ENCODE results near the gene GPR183. TPM values are rescaled to one million over a fixed set of nuclear protein-coding genes. Genes with fewer than 3 reads are reported as not detected.

GPR183 gene
- polyA plus RNA-seq, 1 experiment: 0.31 TPM

- H3K36me3 ChIP-seq (ENCODE audit: control insufficient read depth, insufficient read depth, low read length): 0 out of 2 replicates have a peak, but pooled peaks cover 1% of the 10 kb centered on the region
- TF ChIP-seq CTCF (IDR thresholded peaks at IDR 0.05; ENCODE audit: insufficient read depth, low read depth, low read length): no peak
- H3K4me3 ChIP-seq (ENCODE audit: low read depth, low read length): no peak overlapping the region
- H3K27me3 ChIP-seq (ENCODE audit: control insufficient read depth, insufficient read depth, low read length): no peaks in the 10 kb centered on the region
- DNase-seq (ENCODE audit: low read depth): no peak
- ChIA-PET CTCF (interaction anchor here (2.0 to 2.7 kb wide), 3 partner anchors 8 to 84 kb away, joined by 7 to 12 read pairs (median 7); no protein-coding TSS in a partner anchor), POLR2A (no interaction called here)
Measured at GRCh38 chr13:99261059-99261458, 46.1 kb downstream of the GPR183 start.

GRCh38 chr13:99260216-99260615 lies 47.0 kb downstream of the GPR183 start:
- no peaks in the 10 kb centered on the region for H3K27me3 ChIP-seq (ENCODE audit: control insufficient read depth, insufficient read depth, low read length)
- TF ChIP-seq CTCF (IDR thresholded peaks at IDR 0.05; ENCODE audit: insufficient read depth, low read depth, low read length): no peak
- CTCF ChIA-PET: interaction anchor here (0.7 to 2.7 kb wide), 6 partner anchors 9 to 177 kb away, joined by 3 to 12 read pairs (median 7); partner anchors contain the start of gene UBAC2
- no peak overlapping the region for H3K4me3 ChIP-seq (ENCODE audit: low read depth, low read length)
- POLR2A ChIA-PET: no interaction called here
- DNase-seq (ENCODE audit: low read depth): no peak
- 0 out of 2 replicates have a peak, but pooled peaks cover 1% of the 10 kb centered on the region for H3K36me3 ChIP-seq (ENCODE audit: control insufficient read depth, insufficient read depth, low read length)

GRCh38 chr13:99258946-99259345 lies 48.3 kb downstream of the GPR183 start:
- DNase-seq (ENCODE audit: low read depth): no peak
- ChIA-PET CTCF (interaction anchor here (0.8 to 2.7 kb wide), 7 partner anchors 11 to 85 kb away, joined by 3 to 12 read pairs (median 7); partner anchors contain the start of gene UBAC2), POLR2A (no interaction called here)
- no peak for TF ChIP-seq CTCF (IDR thresholded peaks at IDR 0.05; ENCODE audit: insufficient read depth, low read depth, low read length)
- Histone ChIP-seq H3K27me3 (ENCODE audit: control insufficient read depth, insufficient read depth, low read length) (no peaks in the 10 kb centered on the region), H3K4me3 (ENCODE audit: low read depth, low read length) (no peak overlapping the region), H3K36me3 (ENCODE audit: control insufficient read depth, insufficient read depth, low read length) (peaks cover 3% of the 10 kb centered on the region; the same call in 1 of the 2 replicates)

GRCh38 chr13:99258210-99258860 lies 48.9 kb downstream of the GPR183 start, which contains the start of gene GPR18:
GPR18 (minus strand) TSS chr13:99258379; CDS start chr13:99255872, 2,507 bp downstream.
- Histone ChIP-seq H3K36me3 (ENCODE audit: control insufficient read depth, insufficient read depth, low read length) (peaks cover 3% of the 10 kb centered on the region; the same call in 1 of the 2 replicates), H3K27me3 (ENCODE audit: control insufficient read depth, insufficient read depth, low read length) (no peaks in the 10 kb centered on the region)
- POLR2A ChIA-PET: no interaction called here

More at GRCh38 chr13:99258210-99258860, 48.9 kb downstream of the GPR183 start, which contains the start of gene GPR18:
- CTCF ChIA-PET: interaction anchor here (0.8 to 2.0 kb wide), 2 partner anchors 78 to 81 kb away, joined by 3 to 11 read pairs; no protein-coding TSS in a partner anchor
- no peak within 1 kb of the TSS for H3K4me3 ChIP-seq (ENCODE audit: low read depth, low read length)
- TF ChIP-seq CTCF (IDR thresholded peaks at IDR 0.05; ENCODE audit: insufficient read depth, low read depth, low read length): no peak
- no peak for DNase-seq (ENCODE audit: low read depth)
